NCI-H524 treated with DMSO at 0.1 percent for 48 hours (cell line): Measurements from ENCODE around the gene SEC23IP.

Source experiments
- DNase-seq: peaks from one replicate; lab custom pipeline; 2025; lab: John Stamatoyannopoulos, UW

Gene SEC23IP

GRCh38 chr10:119940487-119940886 lies 48.0 kb downstream of the SEC23IP start:
- no peak for DNase-seq

GRCh38 chr10:119942973-119943372 lies 50.4 kb downstream of the SEC23IP start:
- no peak for DNase-seq

- no peak for DNase-seq
Measured at GRCh38 chr10:119945805-119946204, 53.3 kb downstream of the SEC23IP start.

- no peak for DNase-seq
Measured at GRCh38 chr10:119947300-119947699, 54.8 kb downstream of the SEC23IP start.

- DNase-seq = no peak
Measured at GRCh38 chr10:119957451-119957850, 64.9 kb downstream of the SEC23IP start.

- DNase-seq = no peak
Measured at GRCh38 chr10:119962837-119963236, 70.3 kb downstream of the SEC23IP start.

- no peak for DNase-seq
Measured at GRCh38 chr10:119967066-119967465, 74.5 kb downstream of the SEC23IP start.

GRCh38 chr10:119969609-119970008 lies 77.1 kb downstream of the SEC23IP start:
- no peak for DNase-seq

GRCh38 chr10:119970107-119970506 lies 77.6 kb downstream of the SEC23IP start:
- DNase-seq = no peak

GRCh38 chr10:119970963-119971362 lies 78.4 kb downstream of the SEC23IP start:
- DNase-seq = no peak

GRCh38 chr10:119973281-119973680 lies 80.8 kb downstream of the SEC23IP start:
- no peak for DNase-seq

- no peak for DNase-seq
Measured at GRCh38 chr10:119976421-119976820, 83.9 kb downstream of the SEC23IP start.

- no peak for DNase-seq
Measured at GRCh38 chr10:119980956-119981750, 88.6 kb downstream of the SEC23IP start.

- no peak for DNase-seq
Measured at GRCh38 chr10:119981826-119982225, 89.3 kb downstream of the SEC23IP start.

GRCh38 chr10:119988333-119988732 lies 95.8 kb downstream of the SEC23IP start:
- no peak for DNase-seq

GRCh38 chr10:119989966-119990365 lies 97.4 kb downstream of the SEC23IP start:
- no peak for DNase-seq

- DNase-seq = no peak
Measured at GRCh38 chr10:119991066-119991465, 98.5 kb downstream of the SEC23IP start.

GRCh38 chr10:119991816-119992215 lies 99.3 kb downstream of the SEC23IP start:
- DNase-seq = no peak
